ES-I3 (cell line): ENCODE measurements around the gene LY86.

Experiments
- H3K36me3 ChIP-seq: 2 replicates; pipeline ENCODE4 v1.6.1; 2013; ENCODE audit warnings: mild to moderate bottlenecking, low read length, control low read depth, moderate library complexity; ENCODE audit not compliant: insufficient read depth
- H3K4me1 ChIP-seq: 2 replicates; pipeline ENCODE4 v1.6.1; 2013; ENCODE audit warnings: mild to moderate bottlenecking, control low read depth, low read length; ENCODE audit not compliant: insufficient read depth
- H3K9ac ChIP-seq: 2 replicates; pipeline ENCODE4 v1.6.1; 2013; ENCODE audit warnings: low read depth, mild to moderate bottlenecking, low read length, moderate library complexity
- H3K9me3 ChIP-seq: 2 replicates; pipeline ENCODE4 v1.6.1; 2013; ENCODE audit warnings: mild to moderate bottlenecking, low read length, moderate library complexity; ENCODE audit not compliant: control insufficient read depth, insufficient read depth

LY86 gene

DNA sequence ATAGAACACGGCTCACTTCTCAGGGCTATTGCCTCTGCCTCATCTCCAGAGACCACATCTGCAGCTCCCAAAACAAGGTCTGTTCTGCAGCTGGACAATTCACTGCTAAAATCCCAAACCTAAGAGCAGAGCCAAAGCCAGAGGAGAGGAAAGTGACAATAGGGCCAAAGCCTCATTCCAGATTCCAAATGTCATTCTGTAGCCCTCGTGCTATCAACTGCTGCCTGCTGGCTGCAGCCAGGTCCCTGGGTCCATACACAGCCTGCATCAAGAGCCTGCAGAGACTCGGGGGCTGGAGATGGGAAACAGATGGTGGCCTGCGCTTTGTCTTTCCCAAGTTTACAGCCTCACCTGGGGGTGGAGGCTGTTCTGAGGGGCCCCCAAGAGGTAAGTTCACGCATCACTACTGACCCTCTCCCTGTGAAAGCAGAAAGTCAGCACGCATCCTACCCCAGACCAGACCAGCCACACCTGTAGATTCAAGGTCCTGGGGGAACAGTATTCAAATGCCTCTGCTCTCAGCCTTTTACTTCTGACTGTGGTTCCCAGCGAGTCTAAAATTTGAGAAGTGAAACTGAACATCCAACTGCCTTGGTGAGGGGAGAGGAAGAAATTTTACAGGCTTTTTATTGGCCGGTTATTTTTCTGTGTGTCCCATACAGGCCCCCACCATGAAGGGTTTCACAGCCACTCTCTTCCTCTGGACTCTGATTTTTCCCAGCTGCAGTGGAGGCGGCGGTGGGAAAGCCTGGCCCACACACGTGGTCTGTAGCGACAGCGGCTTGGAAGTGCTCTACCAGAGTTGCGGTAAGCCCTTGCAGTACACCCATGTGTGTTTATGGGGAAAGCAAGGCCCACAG lies at the start of gene LY86:
TSS of gene LY86 (plus strand) at position 657 of the 860 bp plus-strand sequence. CDS start at position 672, 15 bp downstream.
- Histone ChIP-seq H3K4me1 (no peaks in the 10 kb centered on the region), H3K9me3 (no peaks in the 10 kb centered on the region), H3K36me3 (no peaks in the 10 kb centered on the region), H3K9ac (no peak within 1 kb of the TSS)

DNA sequence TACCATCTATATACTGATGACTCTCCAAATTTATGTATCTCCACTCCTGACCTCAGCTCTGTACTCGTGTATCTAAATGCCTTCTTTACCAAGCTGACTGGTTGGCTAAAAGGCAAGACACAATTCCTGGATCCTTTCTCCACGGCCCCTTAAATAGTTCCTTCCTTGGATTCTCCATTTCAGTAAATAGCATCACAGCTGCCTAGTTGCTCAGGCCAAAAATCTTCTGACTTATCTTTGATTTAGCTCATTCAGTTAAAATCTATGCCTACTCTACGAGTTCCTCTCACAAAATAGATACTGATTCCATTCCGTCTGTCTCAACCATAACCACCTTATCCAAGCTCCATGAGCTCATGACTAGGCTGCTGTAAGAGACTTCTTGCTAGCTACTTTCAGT lies 49.5 kb upstream of the LY86 start:
- no peak overlapping the region for H3K9ac ChIP-seq
- no peaks in the 10 kb centered on the region for H3K36me3 ChIP-seq
- H3K9me3 ChIP-seq: peaks cover 4% of the 10 kb centered on the region; the same call in 1 of the 2 replicates
- no peaks in the 10 kb centered on the region for H3K4me1 ChIP-seq

DNA sequence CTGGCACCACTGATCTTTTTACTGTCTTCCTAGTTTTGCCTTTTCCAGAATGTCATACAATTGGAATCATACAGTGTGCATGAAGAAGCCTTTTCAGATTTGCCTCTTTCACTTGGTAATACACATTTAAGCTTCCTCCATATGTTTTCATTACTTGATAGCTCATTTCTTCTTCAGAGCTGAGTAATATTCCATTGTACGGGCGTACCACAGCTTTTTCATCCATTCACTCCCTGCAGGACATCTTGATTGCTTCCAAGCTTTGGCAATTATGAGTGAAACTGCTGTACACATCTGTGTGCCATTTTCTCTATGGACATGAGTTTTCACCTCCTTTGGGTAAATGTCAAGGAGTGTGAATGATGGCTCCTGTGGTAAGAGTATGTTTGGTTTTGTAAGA lies 46.2 kb upstream of the LY86 start:
- H3K9me3 ChIP-seq: peaks cover 4% of the 10 kb centered on the region; the same call in 1 of the 2 replicates
- no peaks in the 10 kb centered on the region; the same call in 1 of the 2 replicates for H3K4me1 ChIP-seq
- H3K9ac ChIP-seq: no peak overlapping the region
- no peaks in the 10 kb centered on the region for H3K36me3 ChIP-seq

DNA sequence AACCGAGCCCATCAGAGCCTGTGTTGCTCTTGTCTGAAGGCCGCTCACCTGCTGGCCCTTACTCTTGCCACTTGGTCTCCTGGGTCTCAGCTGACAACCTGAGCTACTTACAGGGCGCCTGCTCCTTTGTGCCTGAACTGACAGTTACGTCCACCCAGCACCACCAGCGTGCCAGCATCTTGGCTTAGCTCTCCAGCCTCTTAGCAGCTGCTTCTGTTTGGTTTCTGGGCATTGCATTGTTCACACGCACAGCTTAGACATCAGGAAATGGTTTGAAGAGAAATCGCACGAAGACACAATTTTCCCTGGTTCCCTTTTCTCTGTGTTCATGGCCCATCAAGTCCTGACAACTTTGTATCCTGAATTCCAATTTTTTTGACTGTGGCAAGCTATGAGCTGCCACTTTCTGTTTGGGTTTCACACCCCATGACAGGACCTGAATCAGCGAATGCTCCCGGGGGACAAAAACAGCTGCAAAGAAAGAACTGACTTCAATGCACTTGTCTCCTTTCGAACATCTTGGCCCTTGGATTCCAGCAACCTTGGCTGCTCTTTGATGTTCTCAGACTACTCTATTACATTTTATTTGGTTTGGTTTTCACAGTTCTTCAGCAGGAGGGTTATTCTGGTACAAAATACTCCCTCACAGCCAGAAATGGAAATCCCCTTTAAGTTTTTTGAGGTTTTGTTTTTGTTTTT lies 45.2 kb upstream of the LY86 start:
- Histone ChIP-seq H3K36me3 (no peaks in the 10 kb centered on the region), H3K9me3 (peaks cover 4% of the 10 kb centered on the region; the same call in 1 of the 2 replicates), H3K9ac (no peak overlapping the region), H3K4me1 (peaks cover 5% of the 10 kb centered on the region)

DNA sequence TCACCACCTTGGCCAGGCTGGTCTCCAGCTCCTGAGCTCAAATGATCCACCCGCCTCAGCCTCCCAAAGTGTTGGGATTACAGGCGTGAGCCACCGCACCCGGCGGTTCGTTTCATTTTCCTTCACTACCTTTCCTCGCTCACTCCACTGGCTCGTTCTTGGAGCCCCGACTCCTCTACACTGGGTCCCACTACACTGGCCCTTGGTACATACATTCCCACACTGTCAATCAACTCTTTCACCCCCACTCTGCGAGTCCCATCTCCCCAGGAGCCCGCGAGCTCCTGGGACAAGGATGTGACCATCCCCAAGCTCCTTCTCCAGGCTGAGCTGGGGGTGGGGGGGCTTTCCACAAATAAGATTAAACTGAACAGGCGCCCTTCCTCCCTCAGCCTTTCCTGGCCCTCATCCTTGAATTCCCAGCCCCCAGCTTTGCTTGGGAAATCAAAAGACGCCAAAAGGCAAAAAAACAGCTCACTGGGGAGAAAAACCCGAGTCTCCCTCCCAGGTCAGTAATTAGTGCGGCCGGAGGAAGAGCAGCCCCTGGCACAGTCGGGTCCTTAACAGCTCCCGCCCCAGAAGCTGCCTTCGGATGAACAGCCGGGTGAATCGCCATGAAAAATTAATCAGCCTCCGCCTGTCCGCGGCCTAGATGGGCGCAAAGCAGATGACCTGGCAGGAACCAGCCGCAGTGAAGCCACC lies 42.8 kb upstream of the LY86 start:
- H3K36me3 ChIP-seq: no peaks in the 10 kb centered on the region
- peaks cover 4% of the 10 kb centered on the region; the same call in 1 of the 2 replicates for H3K9me3 ChIP-seq
- peaks cover 5% of the 10 kb centered on the region for H3K4me1 ChIP-seq
- peak overlapping the region; percentile 60 for H3K9ac ChIP-seq

DNA sequence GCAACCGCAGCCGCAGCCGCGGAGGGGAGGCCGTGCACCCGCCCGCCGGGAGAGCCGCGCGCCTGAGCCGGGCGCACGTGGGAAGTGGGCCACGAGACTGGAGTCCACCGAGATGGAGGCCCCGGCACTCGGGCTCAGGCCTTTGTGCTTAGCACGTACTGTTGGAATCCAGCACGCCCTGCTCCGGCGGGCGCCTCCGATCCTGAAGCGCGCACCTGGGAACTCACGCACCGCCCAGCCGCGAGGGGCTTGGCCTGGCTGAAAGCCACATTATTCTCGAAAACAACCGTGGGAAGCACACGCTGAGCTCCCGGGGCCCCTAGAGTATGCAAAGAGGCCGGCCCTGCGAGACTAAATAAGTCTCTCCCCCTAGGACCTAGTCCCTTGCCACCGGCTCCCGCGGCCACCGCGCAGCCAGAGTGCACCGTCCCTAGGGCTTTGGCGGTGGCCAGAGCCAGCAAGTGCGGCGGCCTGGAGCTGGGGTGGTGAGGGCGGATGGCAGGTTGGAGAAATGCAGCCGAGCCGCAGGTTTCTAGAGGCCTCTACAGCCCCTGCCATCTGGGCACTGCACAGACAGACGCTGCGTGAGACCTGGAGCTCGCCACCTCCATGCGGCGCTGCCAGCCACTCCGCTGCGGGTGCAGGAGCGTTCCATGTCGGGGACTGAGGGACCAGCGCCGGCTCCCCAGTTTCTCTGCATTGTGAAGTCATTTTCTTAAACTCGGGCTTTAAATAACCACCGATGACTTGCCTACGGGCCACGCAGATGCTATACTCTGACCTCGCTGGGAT lies 42.0 kb upstream of the LY86 start:
- peaks cover 4% of the 10 kb centered on the region; the same call in 1 of the 2 replicates for H3K9me3 ChIP-seq
- no peaks in the 10 kb centered on the region for H3K36me3 ChIP-seq
- peak overlapping the region; percentile 60 for H3K9ac ChIP-seq
- H3K4me1 ChIP-seq: peaks cover 5% of the 10 kb centered on the region

DNA sequence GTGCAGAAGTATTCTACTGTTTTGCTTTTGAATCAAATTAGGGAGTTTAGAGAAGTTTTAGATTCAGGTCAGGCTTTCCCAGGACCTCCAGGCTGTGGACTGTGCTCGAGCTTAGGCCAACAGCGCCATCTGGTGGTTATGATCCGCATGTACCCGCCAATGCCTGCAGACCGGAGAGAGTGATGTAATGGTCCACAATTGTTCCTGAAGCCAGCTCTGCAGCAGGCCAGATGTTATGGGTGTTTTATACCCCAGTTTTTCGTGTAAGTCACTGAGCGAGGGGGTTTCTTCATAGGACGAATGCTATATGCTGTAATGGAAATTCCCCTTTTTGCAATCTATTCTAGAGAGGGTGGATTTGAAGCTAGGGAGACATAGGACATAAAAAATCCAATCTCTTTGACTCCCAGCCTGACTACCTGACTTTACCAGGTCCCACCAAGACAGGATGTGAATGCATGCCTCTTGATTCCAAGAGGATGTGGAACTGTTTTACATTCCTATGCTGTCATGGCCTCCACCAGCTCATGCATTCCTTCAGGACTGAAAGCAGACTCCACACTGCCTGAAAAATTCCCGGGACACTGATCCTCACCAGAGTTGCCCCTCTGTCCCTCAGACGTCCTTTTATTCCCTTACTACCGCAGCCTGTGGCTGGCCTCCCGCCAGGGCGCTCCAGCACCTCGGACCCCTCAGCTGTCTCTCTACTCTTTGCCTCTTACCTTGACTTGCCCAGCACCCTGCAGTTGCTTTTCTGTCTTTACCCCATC lies 41.2 kb upstream of the LY86 start:
- Histone ChIP-seq H3K9me3 (peaks cover 2% of the 10 kb centered on the region; the same call in 1 of the 2 replicates), H3K9ac (peak overlapping the region; percentile 60), H3K36me3 (no peaks in the 10 kb centered on the region), H3K4me1 (peaks cover 5% of the 10 kb centered on the region)

DNA sequence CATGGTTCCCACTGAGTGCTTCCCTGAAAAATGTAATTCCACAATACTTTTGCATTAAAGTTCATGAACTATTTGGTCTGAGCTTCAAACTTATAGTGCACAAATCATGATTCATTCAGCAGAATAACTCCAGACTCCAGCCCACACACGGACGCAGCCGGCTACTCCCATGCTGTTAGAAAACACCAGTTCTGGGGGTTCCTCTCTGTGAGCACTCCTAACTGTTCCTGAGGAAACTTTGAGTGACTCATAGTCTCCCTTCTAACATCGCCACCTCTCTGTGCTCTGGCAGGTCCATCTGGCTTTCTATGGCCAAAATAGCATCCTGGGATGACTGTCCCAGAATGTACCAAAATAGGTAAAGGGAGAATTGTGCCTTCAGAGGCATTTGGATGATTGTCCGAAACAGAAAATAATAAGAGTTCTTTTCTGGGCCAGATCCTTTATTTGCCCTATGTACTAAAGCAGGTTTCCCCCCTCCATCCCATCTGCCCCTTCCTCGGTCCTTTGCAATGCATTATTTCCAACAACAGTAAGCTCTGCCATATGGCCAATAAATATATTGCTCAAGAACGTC lies 32.3 kb upstream of the LY86 start:
- Histone ChIP-seq H3K36me3 (no peaks in the 10 kb centered on the region), H3K4me1 (no peaks in the 10 kb centered on the region), H3K9ac (no peak overlapping the region), H3K9me3 (no peaks in the 10 kb centered on the region)

DNA sequence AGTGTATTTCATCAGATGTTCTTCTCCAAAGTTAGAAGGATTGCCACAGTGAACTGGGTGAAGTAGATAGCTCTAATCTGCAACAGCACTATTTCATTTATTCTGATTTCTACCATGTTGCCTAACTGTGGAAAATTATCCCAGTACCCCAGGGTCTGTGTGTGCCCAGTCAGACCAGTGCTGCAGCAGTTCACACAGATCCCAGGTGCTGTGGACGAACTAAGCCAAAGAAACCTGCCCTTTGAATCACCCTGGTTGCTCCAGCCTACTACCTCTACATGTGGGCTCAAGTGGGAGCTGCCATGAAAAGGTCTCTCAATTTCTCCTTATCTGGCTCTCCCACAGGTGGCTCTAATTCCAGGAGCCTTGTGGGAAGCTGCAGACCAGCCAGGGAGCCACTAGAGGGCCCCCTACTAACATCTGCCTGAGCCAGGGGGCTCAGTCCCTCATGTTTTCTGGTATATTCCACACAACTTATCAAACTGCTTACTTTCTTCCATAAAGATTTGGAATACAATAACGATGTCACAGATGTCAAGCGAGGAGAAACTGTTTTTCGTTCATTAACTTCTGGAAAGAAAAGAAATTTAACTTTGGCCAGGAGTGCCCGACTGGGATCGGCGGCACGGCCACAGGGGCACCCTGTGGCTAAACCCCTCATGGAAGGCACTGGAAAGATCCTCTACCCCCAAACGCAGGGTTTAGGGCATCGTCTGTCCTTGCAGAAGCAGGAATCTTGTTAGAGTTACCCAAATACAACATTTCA lies 31.6 kb upstream of the LY86 start:
- H3K36me3 ChIP-seq: no peaks in the 10 kb centered on the region
- H3K9ac ChIP-seq: no peak overlapping the region
- H3K9me3 ChIP-seq: no peaks in the 10 kb centered on the region

DNA sequence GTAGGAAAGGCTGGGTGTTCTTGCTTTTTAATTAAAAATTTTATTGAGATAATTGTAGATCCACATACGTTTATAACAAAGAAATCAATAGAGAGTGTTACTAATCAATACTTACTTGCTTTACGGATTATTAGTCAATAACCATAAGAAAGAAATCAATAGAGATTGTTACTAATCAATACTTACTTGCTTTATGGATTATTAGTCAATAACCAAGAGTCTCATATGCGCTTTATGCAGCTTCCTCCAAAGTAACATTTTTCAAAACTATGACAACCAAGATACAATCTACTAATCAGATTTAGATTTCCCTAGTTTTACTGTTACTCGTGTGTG lies 31.0 kb upstream of the LY86 start:
- Histone ChIP-seq H3K9me3 (no peaks in the 10 kb centered on the region), H3K36me3 (no peaks in the 10 kb centered on the region), H3K4me1 (no peaks in the 10 kb centered on the region), H3K9ac (no peak overlapping the region)

More for the DNA sequence above, 31.6 kb upstream of the LY86 start:
- no peaks in the 10 kb centered on the region for H3K4me1 ChIP-seq

DNA sequence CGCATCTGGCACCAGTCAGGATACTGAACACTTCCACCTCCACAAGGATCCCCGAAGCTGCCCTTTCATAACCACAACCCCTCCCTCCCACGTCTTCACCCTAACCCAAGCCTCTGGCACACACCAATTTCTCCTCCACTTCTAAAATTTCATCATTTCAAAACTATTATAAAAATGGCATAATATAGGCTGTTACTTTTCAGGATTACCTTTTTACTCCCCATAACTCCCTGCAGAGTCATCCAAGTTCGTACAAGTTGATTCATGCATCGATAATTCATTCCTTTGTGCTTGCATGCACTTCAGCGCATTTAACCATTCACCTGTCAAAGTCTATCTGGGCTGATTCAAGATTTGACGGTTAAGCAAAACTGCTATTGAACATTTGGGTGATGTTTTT lies 30.6 kb upstream of the LY86 start:
- Histone ChIP-seq H3K9ac (no peak overlapping the region), H3K4me1 (no peaks in the 10 kb centered on the region), H3K36me3 (no peaks in the 10 kb centered on the region), H3K9me3 (no peaks in the 10 kb centered on the region)

DNA sequence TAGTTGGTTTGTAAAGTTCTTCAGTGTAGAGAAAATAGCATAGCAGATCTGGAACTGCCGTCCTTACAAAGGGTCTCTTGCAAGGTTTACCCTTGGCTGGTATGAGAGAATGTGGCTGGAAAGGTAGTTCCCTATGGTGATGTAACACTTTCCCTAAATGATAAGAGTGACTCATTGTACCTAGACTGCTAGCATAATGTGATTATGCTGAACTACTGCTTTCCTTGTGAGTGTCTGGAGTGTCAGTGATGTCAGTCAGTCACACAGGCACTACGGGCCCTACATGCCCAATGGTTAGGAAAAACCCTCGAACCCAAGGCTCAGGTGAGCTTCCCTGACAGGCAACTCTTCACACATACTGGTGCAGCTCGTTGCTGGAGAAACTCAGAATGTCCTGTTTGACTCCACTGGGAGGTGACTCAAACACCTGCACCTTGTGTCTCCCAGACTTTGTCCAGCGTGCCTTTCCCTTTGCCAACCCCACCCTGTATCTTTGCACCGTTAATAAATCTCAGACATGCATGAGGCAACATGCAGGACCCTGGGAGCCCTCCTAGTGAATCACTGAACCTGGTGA lies 28.4 kb upstream of the LY86 start:
- Histone ChIP-seq H3K9ac (no peak overlapping the region), H3K9me3 (no peaks in the 10 kb centered on the region; the same call in 1 of the 2 replicates)

More for the DNA sequence above, 28.4 kb upstream of the LY86 start:
- H3K4me1 ChIP-seq: no peaks in the 10 kb centered on the region
- H3K36me3 ChIP-seq: no peaks in the 10 kb centered on the region
